Mesenchymal stem cell (in vitro differentiated cells and primary cell): ENCODE data around the gene GPR15LG.
"Not testable (repeated sequence)": the region's sequence is repeated elsewhere in the genome, so short reads cannot be mapped to it uniquely, and the experiment has no call there.

Experiments
- DNase-seq: peaks from one replicate; pipeline ENCODE4 v3.0.0-alpha.2; 2013
- H2AFZ ChIP-seq: one replicate; pipeline ENCODE4 v1.6.1; 2013; ENCODE audit warnings: low read depth, mild to moderate bottlenecking, control low read depth, inconsistent platforms, low read length, moderate library complexity
- H2AK5ac ChIP-seq: 2 replicates; pipeline ENCODE4 v1.6.1; 2013; ENCODE audit warnings: low read length, moderate library complexity, mild to moderate bottlenecking, inconsistent platforms; ENCODE audit not compliant: severe bottlenecking
- H2BK120ac ChIP-seq: one replicate; pipeline ENCODE4 v1.6.1; 2013; ENCODE audit warnings: low read depth, mild to moderate bottlenecking, inconsistent platforms, low read length, moderate library complexity
- H2BK12ac ChIP-seq, 2 experiments: one replicate each; pipeline ENCODE4 v1.6.1; 2013; ENCODE audit warnings: inconsistent platforms in 2 of 2, low read length in 2 of 2, mild to moderate bottlenecking in 2 of 2, moderate library complexity in 2 of 2, control low read depth in 1 of 2
- H2BK15ac ChIP-seq: one replicate; pipeline ENCODE4 v1.6.1; 2013; ENCODE audit warnings: mild to moderate bottlenecking, low read depth, inconsistent platforms; ENCODE audit not compliant: poor library complexity, severe bottlenecking
- H2BK5ac ChIP-seq: 2 replicates; pipeline ENCODE4 v1.6.1; 2013; ENCODE audit warnings: low read depth, mild to moderate bottlenecking, low read length, control low read depth, inconsistent platforms; ENCODE audit not compliant: poor library complexity, severe bottlenecking
- H3K14ac ChIP-seq, 2 experiments: one replicate each; pipeline ENCODE4 v1.6.1; 2013; ENCODE audit warnings: inconsistent platforms in 2 of 2, low read length in 2 of 2, control low read depth in 1 of 2, mild to moderate bottlenecking in 1 of 2, moderate library complexity in 1 of 2
- H3K18ac ChIP-seq, 2 experiments: one replicate each; pipeline ENCODE4 v1.6.1; 2013; ENCODE audit warnings: inconsistent platforms in 2 of 2, low read length in 2 of 2, control low read depth in 1 of 2, low read depth in 1 of 2, mild to moderate bottlenecking in 1 of 2
- H3K23ac ChIP-seq, 2 experiments: one replicate each; pipeline ENCODE4 v1.6.1; 2013; ENCODE audit warnings: inconsistent platforms in 2 of 2, low read length in 2 of 2, mild to moderate bottlenecking in 2 of 2, moderate library complexity in 2 of 2, control low read depth in 1 of 2
- H3K27ac ChIP-seq: 2 replicates; pipeline ENCODE4 v1.5.1; 2013; ENCODE audit warnings: mild to moderate bottlenecking, moderate library complexity, low read length, control low read depth, inconsistent platforms; ENCODE audit not compliant: poor library complexity, severe bottlenecking
- H3K27me3 ChIP-seq, 2 experiments: 2 replicates each; pipeline versions ENCODE4 v1.6.1 to v1.7.0; 2013; ENCODE audit warnings: low read length in 2 of 2, mild to moderate bottlenecking in 2 of 2, moderate library complexity in 2 of 2, control low read depth in 1 of 2, inconsistent platforms in 1 of 2; ENCODE audit not compliant: control insufficient read depth in 1 of 2, insufficient read depth in 1 of 2
- H3K36me3 ChIP-seq, 2 experiments: 2 replicates each; pipeline versions ENCODE4 v1.6.1 to v1.7.0; 2013; ENCODE audit warnings: low read length in 2 of 2, control low read depth in 1 of 2, inconsistent platforms in 1 of 2, low read depth in 1 of 2, mild to moderate bottlenecking in 1 of 2; ENCODE audit not compliant: insufficient read depth in 2 of 2, control insufficient read depth in 1 of 2
- H3K4ac ChIP-seq, 2 experiments: one replicate each; pipeline ENCODE4 v1.6.1; 2013; ENCODE audit warnings: inconsistent platforms in 2 of 2, low read length in 2 of 2, mild to moderate bottlenecking in 2 of 2, moderate library complexity in 2 of 2, control low read depth in 1 of 2, low read depth in 1 of 2
- H3K4me1 ChIP-seq: 2 replicates; pipeline ENCODE4 v1.6.1; 2013; ENCODE audit warnings: low read depth, low read length, control low read depth; ENCODE audit not compliant: control insufficient read depth, insufficient read depth
- H3K4me2 ChIP-seq: 2 replicates; pipeline ENCODE4 v1.6.1; 2013; ENCODE audit warnings: low read length, mild to moderate bottlenecking, inconsistent platforms; ENCODE audit not compliant: poor library complexity, severe bottlenecking
- H3K4me3 ChIP-seq, 2 experiments: 2 replicates each; pipeline versions ENCODE4 v1.5.1 to v1.7.0; 2013; ENCODE audit warnings: low read length in 2 of 2, mild to moderate bottlenecking in 2 of 2, control low read depth in 1 of 2, low read depth in 1 of 2; ENCODE audit not compliant: insufficient read depth in 1 of 2
- H3K79me1 ChIP-seq: replicated peaks from 2 replicates; pipeline ENCODE4 v1.6.1; 2013; ENCODE audit warnings: mild to moderate bottlenecking, control low read depth, low read length, inconsistent platforms; ENCODE audit not compliant: poor library complexity, severe bottlenecking
- H3K9ac ChIP-seq: 2 replicates; pipeline ENCODE4 v1.7.0; 2013; ENCODE audit warnings: mild to moderate bottlenecking, low read length, moderate library complexity
- H3K9me3 ChIP-seq: 2 replicates; pipeline ENCODE4 v1.7.0; 2013; ENCODE audit warnings: mild to moderate bottlenecking, low read length; ENCODE audit not compliant: control insufficient read depth
- H4K8ac ChIP-seq: one replicate; pipeline ENCODE4 v1.6.1; 2013; ENCODE audit warnings: inconsistent platforms, mild to moderate bottlenecking, low read length, moderate library complexity
- H4K91ac ChIP-seq: one replicate; pipeline ENCODE4 v1.6.1; 2013; ENCODE audit warnings: mild to moderate bottlenecking, low read length, inconsistent platforms
- WGBS: methylation state at CpG from one replicate; pipeline ENCODE4 v1.1.7; 2013; ENCODE audit warnings: mixed read lengths; 5-methylcytosine and 5-hydroxymethylcytosine counted together

GPR15LG gene

DNA sequence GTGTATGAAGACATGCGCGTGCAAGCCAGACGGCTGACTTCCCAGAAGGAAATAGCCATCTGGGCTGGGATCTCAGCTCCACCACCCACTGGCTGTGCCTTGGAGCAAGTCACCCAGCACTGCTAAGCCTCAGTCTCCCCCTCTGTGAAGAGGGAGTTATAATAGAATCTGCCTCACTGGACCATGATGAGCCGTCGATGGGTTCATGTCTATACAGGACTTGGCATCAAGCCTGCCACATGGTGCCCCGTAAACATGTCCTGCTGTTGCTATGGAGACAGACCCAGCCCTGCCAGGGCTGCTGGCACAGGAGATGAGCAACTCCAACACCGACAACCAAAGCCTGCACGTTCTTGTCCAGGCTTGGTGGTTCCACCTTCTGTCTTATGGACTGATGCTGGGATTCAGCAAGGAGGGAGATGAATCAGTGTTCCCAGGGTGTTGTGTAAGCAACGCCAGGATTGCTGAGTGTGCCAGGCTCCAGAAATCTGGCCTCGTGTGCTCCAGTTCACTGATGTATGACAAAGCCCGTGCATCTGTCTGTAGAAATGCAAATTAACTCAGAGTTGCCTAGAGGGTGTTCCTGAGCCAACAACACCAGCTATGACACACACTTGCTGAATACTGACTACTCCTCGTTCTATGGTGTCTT lies 5.6 kb downstream of the GPR15LG start:
- H3K4me2 ChIP-seq, result no peak overlapping the region
- peak; percentile 24 for DNase-seq
- no peak overlapping the region for H2BK15ac ChIP-seq
- H3K27me3 ChIP-seq, result peaks cover 0 to 17% of the 10 kb centered on the region in 2 experiments
- H3K4me3 ChIP-seq, result no peak overlapping the region
- no peaks in the 10 kb centered on the region for H3K79me1 ChIP-seq
- no peak overlapping the region for H2BK12ac ChIP-seq
- no peaks in the 10 kb centered on the region for H3K9me3 ChIP-seq
- peak overlapping the region; percentile 0 for H2AK5ac ChIP-seq
- H3K4ac ChIP-seq, result no peak overlapping the region
- no peak overlapping the region for H2AFZ ChIP-seq
- H3K14ac ChIP-seq, result no peak overlapping the region
- no peak overlapping the region for H2BK120ac ChIP-seq
- H3K4me1 ChIP-seq, result peaks cover 15% of the 10 kb centered on the region
- 75% methylated on average over 11 of the region's 12 CpGs for WGBS
- H3K36me3 ChIP-seq, result no peaks in the 10 kb centered on the region
- no peak overlapping the region for H3K9ac ChIP-seq
- no peak overlapping the region for H2BK5ac ChIP-seq
- H3K23ac ChIP-seq, result no peak overlapping the region
- no peak overlapping the region for H3K18ac ChIP-seq
- no peak overlapping the region for H4K8ac ChIP-seq
- no peak overlapping the region for H4K91ac ChIP-seq
- peak overlapping the region; percentile 20 for H3K27ac ChIP-seq

DNA sequence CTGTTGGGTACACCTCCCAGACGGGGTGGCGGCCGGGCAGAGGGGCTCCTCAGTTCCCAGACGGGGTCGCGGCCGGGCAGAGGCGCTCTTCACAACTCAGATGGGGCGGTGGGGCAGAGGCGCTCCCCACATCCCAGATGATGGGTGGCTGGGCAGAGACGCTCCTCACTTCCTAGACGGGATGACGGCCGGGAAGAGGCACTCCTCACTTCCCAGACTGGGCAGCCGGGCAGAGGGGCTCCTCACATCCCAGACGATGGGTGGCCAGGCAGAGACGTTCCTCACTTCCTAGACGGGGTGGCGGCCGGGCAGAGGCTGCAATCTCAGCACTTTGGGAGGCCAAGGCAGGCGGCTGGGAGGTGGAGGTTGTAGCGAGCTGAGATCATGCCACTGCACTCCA lies 6.8 kb downstream of the GPR15LG start:
- H3K4me3 ChIP-seq, H2BK120ac ChIP-seq, H4K8ac ChIP-seq, H3K14ac ChIP-seq, H2BK12ac ChIP-seq, H3K4ac ChIP-seq, H3K9me3 ChIP-seq, H2BK5ac ChIP-seq, H3K27ac ChIP-seq, H2BK15ac ChIP-seq, H3K79me1 ChIP-seq, H3K36me3 ChIP-seq, H3K9ac ChIP-seq, DNase-seq, H2AFZ ChIP-seq, H4K91ac ChIP-seq, H3K23ac ChIP-seq, H3K4me2 ChIP-seq, H3K18ac ChIP-seq, H2AK5ac ChIP-seq: not testable (repeated sequence)
- H3K4me1 ChIP-seq, result peaks cover 15% of the 10 kb centered on the region
- WGBS, result 94% methylated on average over 13 of the region's 22 CpGs
- peaks cover 0 to 26% of the 10 kb centered on the region in 2 experiments for H3K27me3 ChIP-seq

DNA sequence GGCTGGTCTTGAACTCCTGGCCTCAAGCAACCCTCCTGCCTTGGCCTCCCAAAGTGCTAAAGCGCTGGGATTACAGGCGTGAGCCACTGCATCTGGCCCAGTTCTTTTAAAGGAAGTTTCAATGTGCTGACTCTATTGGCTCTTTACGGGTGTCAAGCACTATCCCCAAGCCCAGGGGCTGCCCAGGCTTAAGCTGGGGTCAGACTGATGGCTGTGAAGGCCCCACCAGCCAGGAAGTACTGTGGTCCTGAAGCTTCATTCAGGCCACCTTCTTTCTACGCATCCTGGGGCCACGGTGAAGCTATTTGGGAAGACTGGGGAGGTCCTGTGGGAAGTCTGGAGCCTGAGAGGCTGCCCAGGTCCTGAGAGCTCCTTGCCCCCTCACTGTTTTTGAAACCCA lies 8.0 kb downstream of the GPR15LG start:
- Histone ChIP-seq H3K4me2 (no peak overlapping the region), H3K9me3 (no peaks in the 10 kb centered on the region), H3K36me3 (no peaks in the 10 kb centered on the region), H3K14ac (no peak overlapping the region), H3K9ac (no peak overlapping the region), H2BK120ac (no peak overlapping the region), H2AFZ (no peak overlapping the region), H3K79me1 (no peaks in the 10 kb centered on the region), H2BK5ac (no peak overlapping the region), H3K4me3 (no peak overlapping the region), H3K27me3 (peaks cover 0 to 39% of the 10 kb centered on the region in 2 experiments), H4K91ac (no peak overlapping the region), H2BK15ac (no peak overlapping the region), H3K4me1 (peaks cover 14% of the 10 kb centered on the region), H3K4ac (no peak overlapping the region), H3K27ac (no peak overlapping the region), H3K18ac (no peak overlapping the region), H4K8ac (no peak overlapping the region), H3K23ac (no peak overlapping the region), H2AK5ac (no peak overlapping the region), H2BK12ac (no peak overlapping the region)
- 79% methylated on average over 5 of the region's 5 CpGs for WGBS
- DNase-seq, result no peak

DNA sequence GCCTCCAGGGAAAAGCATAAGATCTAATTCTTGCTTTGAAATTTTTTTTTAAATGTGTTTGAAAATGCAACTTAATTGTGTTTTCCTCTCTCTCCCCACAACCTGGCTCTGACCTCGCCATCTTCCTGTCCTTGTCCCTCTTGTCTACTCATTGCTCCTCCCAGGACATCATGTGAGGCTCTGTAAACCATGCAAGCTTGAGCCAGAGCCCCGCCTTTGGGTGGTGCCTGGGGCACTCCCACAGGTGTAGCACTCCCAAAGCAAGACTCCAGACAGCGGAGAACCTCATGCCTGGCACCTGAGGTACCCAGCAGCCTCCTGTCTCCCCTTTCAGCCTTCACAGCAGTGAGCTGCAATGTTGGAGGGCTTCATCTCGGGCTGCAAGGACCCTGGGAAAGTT lies 10.9 kb downstream of the GPR15LG start:
- Histone ChIP-seq H3K27ac (no peak overlapping the region), H3K4me3 (no peak overlapping the region), H2BK12ac (no peak overlapping the region), H3K18ac (no peak overlapping the region), H3K4me1 (peaks cover 1% of the 10 kb centered on the region), H3K79me1 (no peaks in the 10 kb centered on the region), H3K14ac (no peak overlapping the region), H3K9me3 (no peaks in the 10 kb centered on the region), H2AFZ (no peak overlapping the region), H2BK5ac (no peak overlapping the region), H3K9ac (no peak overlapping the region), H4K8ac (no peak overlapping the region), H3K36me3 (no peaks in the 10 kb centered on the region), H2BK15ac (no peak overlapping the region), H4K91ac (no peak overlapping the region), H2AK5ac (no peak overlapping the region), H2BK120ac (no peak overlapping the region), H3K4me2 (no peak overlapping the region), H3K23ac (no peak overlapping the region), H3K4ac (no peak overlapping the region), H3K27me3 (peaks cover 9 to 52% of the 10 kb centered on the region in 2 experiments)
- DNase-seq, result no peak
- WGBS, result 53% methylated on average over 4 of the region's 4 CpGs
